GM23338 (cell line): ENCODE data around the gene SLC25A17. TPM values are rescaled to one million over a fixed set of nuclear protein-coding genes. Genes with fewer than 3 reads are reported as not detected.

Experiments
- ATAC-seq: fragments of 200-7000 bp; cut with Tn5 transposase; 3 replicates; pipeline ENCODE4 v1.9.1; 2020
- DNase-seq: peaks from one replicate; pipeline ENCODE4 v3.0.0-alpha.2; 2015; ENCODE audit warnings: low spot score
- H2AFZ ChIP-seq: fragments of 200-600 bp; sonication (generic); 2 replicates; pipeline ENCODE4 v1.8.0; 2016; ENCODE audit warnings: antibody characterized with exemption, mild to moderate bottlenecking, moderate library complexity
- H3F3A ChIP-seq: fragments of 200-600 bp; sonication (generic); replicated peaks from 2 replicates; pipeline ENCODE4 v1.8.0; 2017; ENCODE audit warnings: antibody characterized with exemption, mixed run types, low read depth
- H3K27ac ChIP-seq: fragments of 200-600 bp; sonication (generic); 2 replicates; pipeline ENCODE4 v1.6.1; 2016; ENCODE audit warnings: low read depth
- H3K27me3 ChIP-seq: fragments of 200-600 bp; sonication (generic); 2 replicates; pipeline ENCODE4 v1.8.0; 2016; ENCODE audit warnings: mild to moderate bottlenecking, mixed run types, moderate library complexity; ENCODE audit not compliant: insufficient read depth
- H3K36me3 ChIP-seq: fragments of 200-600 bp; sonication (generic); 2 replicates; pipeline ENCODE4 v1.8.0; 2016; ENCODE audit warnings: mild to moderate bottlenecking; ENCODE audit not compliant: insufficient read depth
- H3K4me1 ChIP-seq: fragments of 200-600 bp; sonication (generic); 2 replicates; pipeline ENCODE4 v1.8.0; 2016; ENCODE audit warnings: mild to moderate bottlenecking, moderate library complexity; ENCODE audit not compliant: insufficient read depth
- H3K4me2 ChIP-seq: fragments of 200-600 bp; sonication (generic); 2 replicates; pipeline ENCODE4 v1.7.1; 2017; ENCODE audit warnings: mixed run types
- H3K4me3 ChIP-seq: fragments of 200-600 bp; sonication (generic); 2 replicates; pipeline ENCODE4 v1.6.1; 2016; ENCODE audit warnings: mixed run types
- H3K79me2 ChIP-seq: fragments of 200-600 bp; sonication (generic); replicated peaks from 2 replicates; pipeline ENCODE4 v1.8.0; 2017; ENCODE audit warnings: mild to moderate bottlenecking; ENCODE audit not compliant: insufficient read depth
- H3K9me2 ChIP-seq: fragments of 200-600 bp; sonication (generic); 2 replicates; pipeline ENCODE4 v1.8.0; 2017; ENCODE audit not compliant: insufficient read depth
- H4K20me1 ChIP-seq: fragments of 200-600 bp; sonication (generic); replicated peaks from 2 replicates; pipeline ENCODE4 v1.8.0; 2017; ENCODE audit warnings: mild to moderate bottlenecking; ENCODE audit not compliant: insufficient read depth
- H3K27ac Mint-ChIP-seq: 2 replicates; pipeline ENCODE4 v1.8.0; 2020; ENCODE audit warnings: inconsistent platforms, mild to moderate bottlenecking, moderate library complexity, mixed read lengths
- H3K27me3 Mint-ChIP-seq: 3 replicates; pipeline ENCODE4 v1.8.0; 2022; ENCODE audit warnings: low read depth, mild to moderate bottlenecking, moderate library complexity, mixed read lengths, inconsistent platforms; ENCODE audit not compliant: insufficient read depth, poor library complexity
- H3K36me3 Mint-ChIP-seq: 3 replicates; pipeline ENCODE4 v1.8.0; 2021; ENCODE audit warnings: low read depth, mild to moderate bottlenecking, inconsistent platforms, moderate library complexity, mixed read lengths
- H3K4me1 Mint-ChIP-seq: 3 replicates; pipeline ENCODE4 v1.8.0; 2020; ENCODE audit warnings: mild to moderate bottlenecking, inconsistent platforms, mixed read lengths
- H3K4me3 Mint-ChIP-seq: 3 replicates; pipeline ENCODE4 v1.8.0; 2021; ENCODE audit warnings: moderate library complexity, mild to moderate bottlenecking, inconsistent platforms, mixed read lengths
- H3K9me3 Mint-ChIP-seq: 3 replicates; pipeline ENCODE4 v1.8.0; 2020; ENCODE audit warnings: moderate library complexity, mild to moderate bottlenecking, inconsistent platforms, mixed read lengths
- CTCF ChIP-seq, 2 experiments: fragments of 200-600 bp in 1 of 2; sonication (generic) in 1 of 2; conservative IDR thresholded peaks; 2 replicates each; pipeline versions ENCODE4 v1.5.1 to v1.6.1; 2016 to 2017; ENCODE audit warnings: antibody characterized with exemption in 2 of 2, low read depth in 2 of 2, mild to moderate bottlenecking in 2 of 2, moderate library complexity in 1 of 2
- ETS1 ChIP-seq: IDR thresholded peaks from 2 replicates; pipeline ENCODE4 v1.6.1; 2016; ENCODE audit warnings: antibody characterized with exemption
- JUNB ChIP-seq: IDR thresholded peaks from one replicate; pipeline ENCODE4 v1.6.1; 2016; ENCODE audit warnings: antibody characterized with exemption; ENCODE audit not compliant: unreplicated experiment
- NANOG ChIP-seq: IDR thresholded peaks from 2 replicates; pipeline ENCODE4 v1.6.1; 2016; ENCODE audit warnings: antibody characterized with exemption, borderline replicate concordance
- POLR2AphosphoS5 ChIP-seq: IDR thresholded peaks from 2 replicates; pipeline ENCODE4 v1.6.1; 2016; ENCODE audit warnings: antibody characterized with exemption, low read depth
- REST ChIP-seq: IDR thresholded peaks from one replicate; pipeline ENCODE4 v1.6.1; 2018; ENCODE audit warnings: antibody characterized with exemption; ENCODE audit not compliant: unreplicated experiment
- STAT1 ChIP-seq: IDR thresholded peaks from one replicate; pipeline ENCODE4 v1.6.1; 2016; ENCODE audit warnings: antibody characterized with exemption; ENCODE audit not compliant: unreplicated experiment
- ZNF114 ChIP-seq: fragments of 250-450 bp; sonication (Bioruptor Pico); IDR thresholded peaks from 2 replicates; pipeline ENCODE4 v1.5.0; 2020; ENCODE audit warnings: mild to moderate bottlenecking, moderate library complexity
- ZNF331 ChIP-seq: fragments of 250-450 bp; sonication (Bioruptor Pico); IDR thresholded peaks from 2 replicates; pipeline ENCODE4 v1.5.0; 2020; ENCODE audit warnings: low read depth, mild to moderate bottlenecking, moderate library complexity
- polyA plus RNA-seq: library from polyadenylated mRNA; unstranded; fragments of >200 nt; fragmentation: Nextera tagmentation; extraction: Ambion mirVana; gene quantifications from 2 replicates; pipeline ENCODE4 v1.2.1, GENCODE V29; 2016
- total RNA-seq: library from RNA; depleted of rRNA; stranded (reverse); fragments of >200 nt; shearing (Covaris generic); gene quantifications from 2 replicates; pipeline ENCODE4 v1.2.3, GENCODE V29; 2014

The SLC25A17 gene
- total and polyA plus RNA-seq, 2 experiments from 2014 or later: 35.4 to 43.6 TPM

- TF ChIP-seq REST: no peak
- TF ChIP-seq ZNF114 (CRISPR knock-in tag): no peak
- TF ChIP-seq JUNB: no peak
- TF ChIP-seq NANOG: no peak
- TF ChIP-seq ZNF331 (CRISPR knock-in tag): no peak
These were observed 75.4 kb downstream of the SLC25A17 start (continued) for GRCh38 chr22:40743768-40744167.

GRCh38 chr22:40741116-40741515 is 78.0 kb downstream of the SLC25A17 start:
- peaks cover 5% of the 10 kb centered on the region; the same call in 2 of the 3 replicates for H3K9me3 Mint-ChIP-seq
- no peak overlapping the region for H3K27ac Mint-ChIP-seq
- Histone ChIP-seq H3K4me1 (no peaks in the 10 kb centered on the region; the same call in 1 of the 2 replicates), H3K27ac (no peak overlapping the region), H4K20me1 (no peaks in the 10 kb centered on the region), H2AFZ (no peak overlapping the region), H3K79me2 (no peaks in the 10 kb centered on the region), H3F3A (no peaks in the 10 kb centered on the region; the same call in 1 of the 2 replicates), H3K36me3 (no peaks in the 10 kb centered on the region), H3K27me3 (no peaks in the 10 kb centered on the region), H3K4me2 (no peak overlapping the region), H3K4me3 (no peak overlapping the region), H3K9me2 (no peaks in the 10 kb centered on the region)
- H3K27me3 Mint-ChIP-seq: peaks cover 7% of the 10 kb centered on the region
- DNase-seq: no peak
- no peak for ATAC-seq
- H3K4me1 Mint-ChIP-seq: no peaks in the 10 kb centered on the region
- TF ChIP-seq CTCF (conservative IDR thresholded peaks at IDR 0.05; ENCODE audit: low read depth in 2 of 2): no peak
- TF ChIP-seq STAT1: no peak
- TF ChIP-seq JUNB: no peak
- no peak for TF ChIP-seq ZNF331 (CRISPR knock-in tag)
- no peak for TF ChIP-seq POLR2AphosphoS5
- no peak for TF ChIP-seq REST
- TF ChIP-seq ETS1: no peak
- peaks cover 4% of the 10 kb centered on the region; the same call in 2 of the 3 replicates for H3K36me3 Mint-ChIP-seq
- H3K4me3 Mint-ChIP-seq: no peak overlapping the region
